Neutrophil (primary cell): ENCODE results near the gene PDE12.
A peak's percentile ranks its signal among the peaks of the same experiment; 100 is the strongest.

Experiments
- H3K27ac ChIP-seq: fragments of 200-600 bp; sonication (generic); 2 replicates; pipeline ENCODE4 v1.5.1; 2016; ENCODE audit warnings: mild to moderate bottlenecking, moderate library complexity
- H3K27me3 ChIP-seq: fragments of 200-600 bp; sonication (generic); 2 replicates; pipeline ENCODE4 v1.6.0; 2016; ENCODE audit warnings: mild to moderate bottlenecking
- H3K36me3 ChIP-seq: fragments of 200-600 bp; sonication (generic); 2 replicates; pipeline ENCODE4 v1.5.1; 2017
- H3K4me1 ChIP-seq, 2 experiments: fragments of 200-600 bp in 1 of 2; sonication (generic) in 1 of 2; 1 replicate in 1 of 2; 2 replicates in 1 of 2; pipeline versions ENCODE4 v1.5.1 to v1.6.1; 2013 to 2016; ENCODE audit warnings: low read depth in 1 of 2, low read length in 1 of 2, mild to moderate bottlenecking in 1 of 2, moderate library complexity in 1 of 2; ENCODE audit not compliant: control insufficient read depth in 1 of 2, insufficient read depth in 1 of 2
- H3K4me3 ChIP-seq, 2 experiments: fragments of 200-600 bp in 1 of 2; sonication (generic) in 1 of 2; 1 replicate in 1 of 2; 2 replicates in 1 of 2; pipeline ENCODE4 v1.5.1; 2013 to 2016; ENCODE audit warnings: low read depth in 1 of 2, low read length in 1 of 2, mild to moderate bottlenecking in 1 of 2, moderate library complexity in 1 of 2
- H3K9me3 ChIP-seq: fragments of 200-600 bp; sonication (generic); 2 replicates; pipeline ENCODE4 v1.5.1; 2016
- CTCF ChIP-seq: fragments of 200-600 bp; sonication (generic); IDR thresholded peaks from 2 replicates; pipeline ENCODE4 v1.5.1; 2016; ENCODE audit warnings: antibody characterized with exemption

Gene PDE12

GRCh38 chr3:57587905-57588304, 31.8 kb downstream of the PDE12 start:
- Histone ChIP-seq H3K27ac (peak overlapping the region; percentile 49), H3K4me3 (no peak overlapping the region), H3K9me3 (no peaks in the 10 kb centered on the region), H3K27me3 (no peaks in the 10 kb centered on the region), H3K4me1 (peaks cover 10% of the 10 kb centered on the region in 2 experiments), H3K36me3 (peaks cover 9% of the 10 kb centered on the region)
- TF ChIP-seq CTCF, result no peak

- Histone ChIP-seq H3K4me3 (no peak overlapping the region), H3K9me3 (no peaks in the 10 kb centered on the region), H3K27me3 (no peaks in the 10 kb centered on the region), H3K27ac (peak overlapping the region; percentile 41), H3K36me3 (no peaks in the 10 kb centered on the region), H3K4me1 (peaks cover 25 to 34% of the 10 kb centered on the region in 2 experiments)
- TF ChIP-seq CTCF, result no peak
Observed at GRCh38 chr3:57592306-57592705, 36.2 kb downstream of the PDE12 start.

GRCh38 chr3:57594144-57594543, 38.1 kb downstream of the PDE12 start:
- no peak for TF ChIP-seq CTCF
- peak overlapping the region; percentile 94 for H3K27ac ChIP-seq
- H3K4me3 ChIP-seq, result no peak overlapping the region
- no peaks in the 10 kb centered on the region for H3K9me3 ChIP-seq
- peaks cover 29 to 34% of the 10 kb centered on the region in 2 experiments for H3K4me1 ChIP-seq
- no peaks in the 10 kb centered on the region for H3K36me3 ChIP-seq
- no peaks in the 10 kb centered on the region for H3K27me3 ChIP-seq

- no peak overlapping the region for H3K4me3 ChIP-seq
- H3K9me3 ChIP-seq, result no peaks in the 10 kb centered on the region
- TF ChIP-seq CTCF, result no peak
- no peaks in the 10 kb centered on the region for H3K27me3 ChIP-seq
- no peaks in the 10 kb centered on the region for H3K36me3 ChIP-seq
- peak overlapping the region; percentile 94 for H3K27ac ChIP-seq
- peaks cover 31 to 34% of the 10 kb centered on the region in 2 experiments for H3K4me1 ChIP-seq
Observed at GRCh38 chr3:57594576-57594975, 38.5 kb downstream of the PDE12 start.

GRCh38 chr3:57596495-57597126, 40.5 kb downstream of the PDE12 start:
- Histone ChIP-seq H3K4me1 (peaks cover 31 to 34% of the 10 kb centered on the region in 2 experiments), H3K27me3 (no peaks in the 10 kb centered on the region), H3K36me3 (no peaks in the 10 kb centered on the region), H3K9me3 (no peaks in the 10 kb centered on the region), H3K27ac (peak overlapping the region; percentile 94), H3K4me3 (peak overlapping the region; percentile 78 to 96)
- no peak for TF ChIP-seq CTCF
